ENCODE results near the gene SLC25A25. TPM values are rescaled to one million over a fixed set of nuclear protein-coding genes. Genes with fewer than 3 reads are reported as not detected.

Gene SLC25A25
- total RNA-seq, 2 donors from 2014 or later: 26.0 to 33.1 TPM

GRCh38 chr9:128024761-128025308 lies 43.2 kb upstream of the SLC25A25 start:
- no peak for DNase-seq (ENCODE audit: low spot score)
- Histone ChIP-seq H3K4me3 (no peak overlapping the region), H3K9me3 (no peaks in the 10 kb centered on the region), H3K27ac (no peak overlapping the region), H3K27me3 (replicated peaks; ENCODE audit: insufficient read depth) (no peaks in the 10 kb centered on the region), H3K4me1 (replicated peaks) (no peaks in the 10 kb centered on the region), H3K36me3 (no peaks in the 10 kb centered on the region)
- 79% methylated on average over 5 of the region's 5 CpGs for WGBS
- TF ChIP-seq POLR2A (IDR thresholded peaks at IDR 0.05) (no peak), POLR2AphosphoS5 (IDR thresholded peaks at IDR 0.05) (no peak), CTCF (IDR thresholded peaks at IDR 0.05) (no peak)
- intact Hi-C loops (cut with DNase I): no loop called here

DNA sequence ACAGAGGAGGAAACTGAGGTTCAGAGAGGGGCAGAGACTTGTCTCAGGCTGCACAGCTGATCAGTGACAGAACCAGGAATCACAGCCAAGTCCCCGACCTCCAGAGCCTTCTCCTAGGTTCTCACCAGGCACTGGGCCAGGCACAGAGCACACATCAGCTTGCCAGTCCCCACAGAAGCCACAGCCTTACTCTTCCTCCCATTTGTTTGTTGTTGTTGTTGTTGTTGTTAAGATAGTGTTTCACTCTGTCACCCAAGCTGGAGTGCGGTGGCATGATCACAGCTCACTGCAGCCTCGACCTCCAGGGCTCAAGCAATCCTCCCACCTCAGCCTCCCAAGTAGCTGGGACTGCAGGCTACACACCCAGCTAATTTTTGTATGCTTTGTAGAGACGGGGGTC lies 42.3 kb upstream of the SLC25A25 start:
- Histone ChIP-seq H3K4me3 (no peak overlapping the region), H3K27ac (no peak overlapping the region), H3K9me3 (no peaks in the 10 kb centered on the region), H3K4me1 (replicated peaks) (no peaks in the 10 kb centered on the region), H3K27me3 (replicated peaks; ENCODE audit: insufficient read depth) (no peaks in the 10 kb centered on the region), H3K36me3 (no peaks in the 10 kb centered on the region)
- TF ChIP-seq POLR2A (IDR thresholded peaks at IDR 0.05): no peak
- no peak for TF ChIP-seq CTCF (IDR thresholded peaks at IDR 0.05)
- TF ChIP-seq POLR2AphosphoS5 (IDR thresholded peaks at IDR 0.05): no peak
- no peak for DNase-seq (ENCODE audit: low spot score)
- intact Hi-C loops (cut with DNase I): no loop called here
- 76% methylated on average over 4 of the region's 4 CpGs for WGBS

GRCh38 chr9:128026255-128026772 lies 41.7 kb upstream of the SLC25A25 start:
- Histone ChIP-seq H3K27ac (peak overlapping the region in 1 of 2 donors; percentile 48), H3K4me3 (no peak overlapping the region), H3K4me1 (replicated peaks) (no peaks in the 10 kb centered on the region), H3K36me3 (no peaks in the 10 kb centered on the region), H3K27me3 (replicated peaks; ENCODE audit: insufficient read depth) (no peaks in the 10 kb centered on the region), H3K9me3 (no peaks in the 10 kb centered on the region)
- intact Hi-C loops (cut with DNase I): no loop called here
- TF ChIP-seq CTCF (IDR thresholded peaks at IDR 0.05): no peak
- TF ChIP-seq POLR2AphosphoS5 (IDR thresholded peaks at IDR 0.05): peak; percentile 5
- DNase-seq (ENCODE audit: low spot score): no peak
- WGBS: 92% methylated on average over 12 of the region's 12 CpGs

DNA sequence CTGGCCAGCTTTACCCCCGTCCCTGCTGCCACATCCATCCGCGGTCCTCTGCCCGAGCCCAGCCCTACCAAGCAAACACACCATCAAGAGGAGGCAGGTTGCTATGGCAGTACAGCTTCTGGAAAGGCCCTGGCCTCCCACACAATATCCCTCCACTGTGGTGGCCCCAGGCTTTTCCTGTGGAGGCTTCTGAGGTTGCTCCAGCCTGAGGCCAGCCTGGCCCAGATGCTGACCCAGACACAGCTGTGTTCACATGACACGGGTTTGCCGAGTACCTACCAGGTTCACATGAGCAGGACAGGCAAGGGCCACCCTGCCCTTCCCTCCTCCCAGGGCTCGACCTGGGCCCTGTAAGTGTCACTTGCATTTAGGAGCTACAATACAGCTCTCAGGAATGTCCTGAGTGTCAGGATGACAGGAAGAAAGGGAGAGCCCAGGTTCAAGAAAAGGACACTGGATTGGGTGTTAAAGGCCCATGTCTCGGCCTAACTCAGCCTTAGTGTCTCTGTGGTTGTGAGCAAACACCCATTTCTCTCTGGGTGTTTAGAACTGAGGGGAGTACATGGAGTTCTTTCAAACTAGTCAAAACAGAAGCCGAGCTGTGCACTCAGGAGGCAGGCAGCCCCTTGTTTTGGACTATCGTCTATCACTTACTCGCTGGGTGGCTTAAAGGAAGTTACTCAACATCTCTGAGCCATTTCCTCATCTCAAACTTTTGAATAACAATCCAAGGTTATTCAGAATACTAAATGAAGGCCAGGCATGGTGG lies 41.1 kb upstream of the SLC25A25 start:
- WGBS: 69% methylated on average over 11 of the region's 11 CpGs
- no peaks in the 10 kb centered on the region for H3K4me1 ChIP-seq (replicated peaks)
- no peak overlapping the region for H3K4me3 ChIP-seq
- no peak for DNase-seq (ENCODE audit: low spot score)
- peak overlapping the region in 1 of 2 donors; percentile 48 for H3K27ac ChIP-seq
- H3K9me3 ChIP-seq: no peaks in the 10 kb centered on the region
- TF ChIP-seq POLR2A (IDR thresholded peaks at IDR 0.05) (no peak), CTCF (IDR thresholded peaks at IDR 0.05) (no peak), POLR2AphosphoS5 (IDR thresholded peaks at IDR 0.05) (no peak)
- H3K27me3 ChIP-seq (replicated peaks; ENCODE audit: insufficient read depth): no peaks in the 10 kb centered on the region
- H3K36me3 ChIP-seq: no peaks in the 10 kb centered on the region
- intact Hi-C loops (cut with DNase I): no loop called here

GRCh38 chr9:128027705-128028104 lies 40.3 kb upstream of the SLC25A25 start:
- DNase-seq (ENCODE audit: low spot score): no peak
- no peaks in the 10 kb centered on the region for H3K27me3 ChIP-seq (replicated peaks; ENCODE audit: insufficient read depth)
- 91% methylated on average over 4 of the region's 4 CpGs for WGBS
- no peak for TF ChIP-seq POLR2AphosphoS5 (IDR thresholded peaks at IDR 0.05)
- TF ChIP-seq POLR2A (IDR thresholded peaks at IDR 0.05): no peak
- no peak for TF ChIP-seq CTCF (IDR thresholded peaks at IDR 0.05)
- intact Hi-C loops (cut with DNase I): no loop called here
- H3K9me3 ChIP-seq: no peaks in the 10 kb centered on the region
- no peaks in the 10 kb centered on the region for H3K4me1 ChIP-seq (replicated peaks)
- no peak overlapping the region for H3K27ac ChIP-seq
- no peak overlapping the region for H3K4me3 ChIP-seq
- H3K36me3 ChIP-seq: no peaks in the 10 kb centered on the region

Measured in prostate gland (tissue), 2 donors.